Heart right ventricle (tissue), 16 donors: ENCODE data around the gene NEK11. TPM values are rescaled to one million over a fixed set of nuclear protein-coding genes. Genes with fewer than 3 reads are reported as not detected.

Experiments used
- ATAC-seq, 8 donors: fragments of 200-7000 bp; cut with Tn5 transposase; one replicate each; pipeline ENCODE4 v1.9.1; 2020; ENCODE audit warnings: mild to moderate bottlenecking in 8 of 8, moderate library complexity in 8 of 8, moderate number of reproducible peaks in 1 of 8
- DNase-seq, 2 donors: peaks; one replicate each; pipeline ENCODE4 v3.0.0-alpha.2; 2020
- H3K27ac ChIP-seq, 10 donors: fragments of 200-600 bp; sonication (generic) in 2 of 10; one replicate each; pipeline versions ENCODE4 v1.5.0 to v1.8.0; 2020 to 2022; ENCODE audit warnings: mild to moderate bottlenecking in 3 of 10
- H3K27me3 ChIP-seq, 7 donors: fragments of 200-600 bp; one replicate each; pipeline ENCODE4 v1.8.0; 2021 to 2022; ENCODE audit warnings: mild to moderate bottlenecking in 2 of 7
- H3K36me3 ChIP-seq, 9 donors: fragments of 200-600 bp; sonication (generic) in 1 of 9; one replicate each; pipeline versions ENCODE4 v1.5.0 to v1.8.0; 2020 to 2022; ENCODE audit warnings: mild to moderate bottlenecking in 2 of 9
- H3K4me1 ChIP-seq, 9 donors: fragments of 200-600 bp; sonication (generic) in 1 of 9; one replicate each; pipeline versions ENCODE4 v1.5.0 to v1.8.0; 2020 to 2022; ENCODE audit warnings: mild to moderate bottlenecking in 4 of 9
- H3K4me3 ChIP-seq, 10 donors: fragments of 200-600 bp; sonication (generic) in 2 of 10; one replicate each; pipeline versions ENCODE4 v1.5.0 to v1.8.0; 2020 to 2022; ENCODE audit warnings: mild to moderate bottlenecking in 7 of 10, moderate library complexity in 2 of 10
- H3K9me3 ChIP-seq, 11 donors: fragments of 200-600 bp in 10 of 11; sonication (generic) in 2 of 11; one replicate each; pipeline versions ENCODE4 v1.5.0 to v1.8.0; 2013 to 2022; ENCODE audit warnings: mild to moderate bottlenecking in 2 of 11, control low read depth in 1 of 11, moderate library complexity in 1 of 11
- WGBS, 2 donors: extraction: QIAGEN DNeasy Blood & Tissue Kit; methylation state at CpG; one replicate each; pipeline ENCODE4 v1.1.7; 2013; ENCODE audit warnings: inconsistent platforms in 1 of 2; 5-methylcytosine and 5-hydroxymethylcytosine counted together
- intact Hi-C, 10 donors: fragments of 100-400 bp; cut with DNase I; formaldehyde crosslinking; loops; one replicate each; pipeline versions ENCODE4 v1.11.1 to v1.14.2; 2022
- polyA plus RNA-seq, 2 donors: library from polyadenylated mRNA; stranded (reverse); fragments of 200-250 nt; gene quantifications; one replicate each; pipeline ENCODE4 v1.2.3, GENCODE V29; 2013
- total RNA-seq, 10 donors: library from RNA; stranded (reverse); fragmentation: NEBNext Ultra II Directional in 3 of 10; extraction: Animal tissue kit (Norgen Biotek cat#: 25700) in 3 of 10; gene quantifications; one replicate each; pipeline versions ENCODE4 v1.2.1 to v1.2.4, GENCODE V29; 2021 to 2023
- TF ChIP-seq, protein P1 (sequence below), 9 donors: fragments of 200-600 bp; sonication (generic) in 2 of 9; IDR thresholded peaks; one replicate each; pipeline versions ENCODE4 v1.5.0 to v1.8.0; 2021 to 2022; ENCODE audit warnings: antibody characterized with exemption in 9 of 9, mild to moderate bottlenecking in 5 of 9, moderate library complexity in 1 of 9
- donor health status: Arrhythmogenic right ventricular cardiomyopathy.
- donor health status: ischemic (EF 13 %, LVEDD 7.1; RV severe dilation, severe dysfunction).
- donor health status: healthy with polysubstance abuse.
- donor health status: DM: no; HTN: yes; CAD: no.
- donor health status: DM: no; HTN: no; CAD: no.
- donor health status: ischemic (EF 25% LVEDD 6.9; RV normal size, moderate dysfunction).
- donor health status: ischemic (EF 25% LVEDD 5.7; RV mildly dilated, moderate dysfunction).
- donor health status: healthy.
- donor health status: DM: yes; HTN: yes; CAD: no.
- donor health status: Ischemic cardiomyopathy.
- donor health status: ischemic (EF 35%, LVEDD 5.7; RV mildly dilated, moderate dysfunction).
- donor health status: nonischemic (EF 11% LVEDD 7.7; RV severe dilation, severe dysfunction).
- donor health status: DM: yes; HTN: yes; CAD: no.
- donor health status: PGD.
- donor health status: ischemic (EF 29% LVEDD 5.4; RV normal size, mild dysfunction).
- donor health status: nonischemic (EF 23%, LVEDD 6.1; RV moderate dilation, normal function).

The NEK11 gene
- total and polyA plus RNA-seq, 12 donors = 0.88 to 3.7 (median 1.9) TPM

DNA sequence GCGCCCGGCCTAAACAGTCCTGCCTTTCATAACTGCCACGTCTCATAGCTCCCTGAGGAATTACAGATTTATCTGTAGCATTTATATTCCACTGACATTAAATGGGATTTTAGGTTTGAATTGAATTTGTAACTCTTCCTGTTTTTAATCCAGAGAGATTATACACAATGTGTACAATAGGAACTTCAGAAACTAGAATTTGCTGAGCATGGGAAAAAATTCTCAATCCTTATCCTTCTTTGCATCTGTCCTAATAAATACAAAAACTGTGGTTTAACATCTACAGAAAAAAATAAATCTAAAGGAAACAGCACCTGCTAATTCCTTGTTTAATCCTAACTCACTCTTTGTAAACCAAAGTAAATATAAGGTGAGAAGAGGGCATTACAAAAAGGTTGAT, 2.2 kb downstream of the NEK11 start:
- TF ChIP-seq, protein P1, sequence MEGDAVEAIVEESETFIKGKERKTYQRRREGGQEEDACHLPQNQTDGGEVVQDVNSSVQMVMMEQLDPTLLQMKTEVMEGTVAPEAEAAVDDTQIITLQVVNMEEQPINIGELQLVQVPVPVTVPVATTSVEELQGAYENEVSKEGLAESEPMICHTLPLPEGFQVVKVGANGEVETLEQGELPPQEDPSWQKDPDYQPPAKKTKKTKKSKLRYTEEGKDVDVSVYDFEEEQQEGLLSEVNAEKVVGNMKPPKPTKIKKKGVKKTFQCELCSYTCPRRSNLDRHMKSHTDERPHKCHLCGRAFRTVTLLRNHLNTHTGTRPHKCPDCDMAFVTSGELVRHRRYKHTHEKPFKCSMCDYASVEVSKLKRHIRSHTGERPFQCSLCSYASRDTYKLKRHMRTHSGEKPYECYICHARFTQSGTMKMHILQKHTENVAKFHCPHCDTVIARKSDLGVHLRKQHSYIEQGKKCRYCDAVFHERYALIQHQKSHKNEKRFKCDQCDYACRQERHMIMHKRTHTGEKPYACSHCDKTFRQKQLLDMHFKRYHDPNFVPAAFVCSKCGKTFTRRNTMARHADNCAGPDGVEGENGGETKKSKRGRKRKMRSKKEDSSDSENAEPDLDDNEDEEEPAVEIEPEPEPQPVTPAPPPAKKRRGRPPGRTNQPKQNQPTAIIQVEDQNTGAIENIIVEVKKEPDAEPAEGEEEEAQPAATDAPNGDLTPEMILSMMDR (IDR thresholded peaks at IDR 0.05) = no peak
- H3K4me3 ChIP-seq = no peak overlapping the region
- no peaks in the 10 kb centered on the region for H3K9me3 ChIP-seq
- 92% methylated on average over 3 of the region's 3 CpGs for WGBS, 2 donors
- peaks cover 0 to 26% (median 4%) of the 10 kb centered on the region in 9 donors for H3K36me3 ChIP-seq
- H3K27ac ChIP-seq = no peak overlapping the region
- ATAC-seq (no peak), DNase-seq (no peak)
- peaks cover 0 to 29% (median 22%) of the 10 kb centered on the region in 9 donors for H3K4me1 ChIP-seq
- intact Hi-C loops = loop anchor here in 4 of 10 donors (10.0 kb wide), 3 partner anchors 274 to 476 kb away; partner anchors contain the start of gene MRPL3 (in 1 of the 4)
- H3K27me3 ChIP-seq = no peaks in the 10 kb centered on the region

- Histone ChIP-seq H3K36me3 (peaks cover 0 to 15% (median 0%) of the 10 kb centered on the region in 9 donors), H3K4me1 (peaks cover 0 to 8% (median 4%) of the 10 kb centered on the region in 9 donors), H3K9me3 (no peaks in the 10 kb centered on the region), H3K27me3 (no peaks in the 10 kb centered on the region), H3K27ac (no peak overlapping the region), H3K4me3 (no peak overlapping the region)
- no peak for ATAC-seq
- TF ChIP-seq, protein P1 (IDR thresholded peaks at IDR 0.05) = no peak
- intact Hi-C loops = loop anchor here in 4 of 10 donors (5.0 to 10.0 kb wide), 4 partner anchors 353 to 993 kb away; partner anchors contain the start of gene NUDT16 (in 1 of the 4)
- WGBS, 2 donors = 66 to 88% methylated on average over 2 to 3 of the region's 3 CpGs
- DNase-seq = no peak
These were observed 5.0 kb downstream of the NEK11 start for GRCh38 chr3:131031660-131032059.

DNA sequence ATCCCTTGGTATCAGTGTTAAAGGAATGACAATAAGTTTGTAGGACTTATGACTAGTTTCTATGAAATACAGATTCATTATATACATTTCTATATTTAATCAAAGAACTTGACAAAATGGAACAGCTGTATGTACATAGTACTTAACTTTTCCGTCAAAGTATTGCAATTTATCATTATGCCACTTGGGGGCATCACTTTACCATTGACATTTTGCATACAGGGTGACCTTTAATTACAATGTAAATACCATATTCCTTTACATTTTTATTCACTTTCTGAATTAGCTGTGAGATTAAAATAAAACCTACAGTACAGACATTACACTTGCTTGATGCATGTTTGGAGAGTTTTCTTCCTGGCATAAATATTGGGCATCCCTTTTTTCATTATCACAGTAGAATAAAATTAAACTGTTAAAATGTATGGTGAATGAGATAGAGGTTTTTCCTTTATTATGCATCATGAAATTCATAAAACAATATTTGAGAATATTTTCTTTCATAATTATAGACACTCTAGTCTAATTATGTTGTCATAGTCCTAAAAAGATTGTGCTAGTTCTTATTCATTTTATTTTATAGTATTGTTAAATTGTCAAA, 6.9 kb downstream of the NEK11 start:
- Histone ChIP-seq H3K9me3 (no peaks in the 10 kb centered on the region), H3K27me3 (no peaks in the 10 kb centered on the region), H3K27ac (no peak overlapping the region), H3K36me3 (peaks cover 0 to 15% (median 0%) of the 10 kb centered on the region in 9 donors), H3K4me1 (no peaks in the 10 kb centered on the region), H3K4me3 (no peak overlapping the region)
- TF ChIP-seq, protein P1 (IDR thresholded peaks at IDR 0.05) = peak in 8 of 9 donors; percentile 57 to 80 (median 68)
- no peak for DNase-seq
- intact Hi-C loops = loop anchor here in 4 of 10 donors (5.0 to 10.0 kb wide), 4 partner anchors 351 to 991 kb away; partner anchors contain the start of gene NUDT16 (in 1 of the 4)
- WGBS, 2 donors = 43 to 53% methylated on average over 1 of the region's 1 CpG
- no peak for ATAC-seq

DNA sequence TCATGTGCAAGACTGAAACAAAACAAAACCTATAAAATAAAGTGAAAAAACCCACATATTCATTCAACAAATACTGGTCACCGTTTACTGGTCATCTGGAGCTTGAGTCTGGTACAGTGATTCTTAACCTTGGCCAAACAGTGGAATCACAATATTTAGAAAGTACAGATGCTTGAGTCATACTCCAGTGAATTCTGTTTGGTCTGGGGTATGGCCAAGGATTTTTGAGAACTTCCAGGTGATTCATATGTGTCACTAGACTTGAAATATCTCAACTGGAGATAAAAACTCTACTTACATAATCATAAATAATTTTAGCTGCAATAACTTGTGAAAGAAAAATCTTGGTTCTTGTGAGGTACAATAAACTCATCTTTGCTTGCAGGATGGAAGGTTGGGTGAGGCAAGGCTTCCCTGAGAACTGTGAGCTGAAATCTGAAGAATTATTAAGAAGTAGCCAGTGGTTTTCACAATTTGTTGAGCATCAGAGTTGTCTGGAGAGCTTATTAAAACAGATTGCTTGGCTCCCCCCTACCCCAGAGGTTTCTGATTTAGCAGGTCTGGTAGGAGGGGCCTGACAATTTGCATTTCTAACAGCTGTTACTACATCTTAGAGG, 9.6 kb downstream of the NEK11 start:
- Histone ChIP-seq H3K9me3 (no peaks in the 10 kb centered on the region), H3K36me3 (peaks cover 0 to 4% (median 0%) of the 10 kb centered on the region in 9 donors), H3K4me1 (no peaks in the 10 kb centered on the region), H3K4me3 (no peak overlapping the region), H3K27ac (no peak overlapping the region), H3K27me3 (no peaks in the 10 kb centered on the region)
- TF ChIP-seq, protein P1 (IDR thresholded peaks at IDR 0.05) = no peak
- DNase-seq = no peak
- intact Hi-C loops = loop anchor here in 4 of 10 donors (5.0 to 10.0 kb wide), 4 partner anchors 348 to 991 kb away; partner anchors contain the start of gene NUDT16 (in 1 of the 4)
- 72 to 86% methylated on average over 1 of the region's 1 CpG for WGBS, 2 donors
- ATAC-seq = no peak
